ENCODE results near the gene MATN3. TPM values are rescaled to one million over a fixed set of nuclear protein-coding genes. Genes with fewer than 3 reads are reported as not detected.
A peak's percentile ranks its signal among the peaks of the same experiment; 100 is the strongest.
"Not testable (repeated sequence)": the region's sequence is repeated elsewhere in the genome, so short reads cannot be mapped to it uniquely, and the experiment has no call there.

Gene MATN3
- polyA plus RNA-seq, 3 donors: not detected

GRCh38 chr2:20049637-20050036, 37.2 kb upstream of the MATN3 start:
- Histone ChIP-seq H3K9ac (ENCODE audit: insufficient read depth, low read length, poor library complexity, severe bottlenecking) (peak overlapping the region; percentile 98), H3K9me3 (replicated peaks in 1 of 2; ENCODE audit: control insufficient read depth in 1 of 2, insufficient read depth in 1 of 2, low read length in 2 of 2) (no peaks in the 10 kb centered on the region), H3K36me3 (replicated peaks in 1 of 2; ENCODE audit: control insufficient read depth in 1 of 2, insufficient read depth in 2 of 2, low read length in 2 of 2) (peaks cover 6 to 8% of the 10 kb centered on the region in 2 donors), H3K79me2 (ENCODE audit: insufficient read depth, low read length) (peaks cover 60% of the 10 kb centered on the region), H3K4me3 (replicated peaks in 1 of 3; ENCODE audit: low read depth in 2 of 3, low read length in 3 of 3) (peak overlapping the region; percentile 83 to 95 (median 83)), H4K20me1 (ENCODE audit: insufficient read depth, low read length) (peaks cover 49% of the 10 kb centered on the region), H3K4me1 (ENCODE audit: control insufficient read depth in 1 of 2, insufficient read depth in 2 of 2, low read length in 2 of 2) (peaks cover 27 to 34% of the 10 kb centered on the region in 2 donors), H2AFZ (ENCODE audit: insufficient read depth, low read depth, low read length, poor library complexity, severe bottlenecking) (no peak overlapping the region), H3K4me2 (replicated peaks; ENCODE audit: extremely low read depth, low read length, poor library complexity, severe bottlenecking) (peak overlapping the region; percentile 81), H3K27ac (ENCODE audit: low read depth in 1 of 2, low read length in 2 of 2) (peak overlapping the region; percentile 94 to 98), H3K27me3 (ENCODE audit: control insufficient read depth in 2 of 2, insufficient read depth in 2 of 2, low read length in 2 of 2) (peaks cover 0 to 7% of the 10 kb centered on the region in 2 donors)
- peak; percentile 77 to 86 (median 86) for DNase-seq
- TF ChIP-seq CTCF (IDR thresholded peaks at IDR 0.05): no peak
- Mint-ChIP-seq H3K9me3 (peaks cover 0 to 1% (median 0%) of the 10 kb centered on the region in 7 donors), H3K4me3 (no peak overlapping the region), H3K27ac (no peak overlapping the region), H3K36me3 (peaks cover 8 to 16% of the 10 kb centered on the region in 2 donors), H3K4me1 (peaks cover 29% of the 10 kb centered on the region), H3K27me3 (ENCODE audit: low read depth in 3 of 3) (peaks cover 0 to 8% (median 5%) of the 10 kb centered on the region in 3 donors)
- WGBS (ENCODE audit: insufficient coverage): 7% methylated on average over 3 of the region's 4 CpGs
- intact Hi-C loops (cut with micrococcal nuclease): loop anchor here in 1 of 2 donors (5.0 to 10.0 kb wide), 2 partner anchors 147 to 705 kb away; partner anchors contain the start of gene TTC32

GRCh38 chr2:20048488-20049448, 36.3 kb upstream of the MATN3 start:
- Histone ChIP-seq H3K27me3 (ENCODE audit: control insufficient read depth in 2 of 2, insufficient read depth in 2 of 2, low read length in 2 of 2) (peaks cover 0 to under 1% of the 10 kb centered on the region in 2 donors), H4K20me1 (ENCODE audit: insufficient read depth, low read length) (peaks cover 58% of the 10 kb centered on the region), H3K27ac (ENCODE audit: low read depth in 1 of 2, low read length in 2 of 2) (peak overlapping the region in 1 of 2 donors; percentile 98), H3K79me2 (ENCODE audit: insufficient read depth, low read length) (peaks cover 69% of the 10 kb centered on the region), H3K4me1 (ENCODE audit: control insufficient read depth in 1 of 2, insufficient read depth in 2 of 2, low read length in 2 of 2) (peaks cover 30 to 34% of the 10 kb centered on the region in 2 donors), H2AFZ (ENCODE audit: insufficient read depth, low read depth, low read length, poor library complexity, severe bottlenecking) (no peak overlapping the region), H3K4me2 (replicated peaks; ENCODE audit: extremely low read depth, low read length, poor library complexity, severe bottlenecking) (peak overlapping the region; percentile 81), H3K4me3 (replicated peaks in 1 of 3; ENCODE audit: low read depth in 2 of 3, low read length in 3 of 3) (peak overlapping the region; percentile 83 to 95 (median 83)), H3K9ac (ENCODE audit: insufficient read depth, low read length, poor library complexity, severe bottlenecking) (peak overlapping the region; percentile 98), H3K36me3 (replicated peaks in 1 of 2; ENCODE audit: control insufficient read depth in 1 of 2, insufficient read depth in 2 of 2, low read length in 2 of 2) (peaks cover 10 to 12% of the 10 kb centered on the region in 2 donors), H3K9me3 (replicated peaks in 1 of 2; ENCODE audit: control insufficient read depth in 1 of 2, insufficient read depth in 1 of 2, low read length in 2 of 2) (no peaks in the 10 kb centered on the region)
- no CpG with 5 or more reads among the region's 6 CpGs for WGBS (ENCODE audit: insufficient coverage)
- intact Hi-C loops (cut with micrococcal nuclease): no loop called here
- DNase-seq: no peak
- H3K4me3 Mint-ChIP-seq: peak overlapping the region; percentile 39
- H3K27me3 Mint-ChIP-seq (ENCODE audit: low read depth in 3 of 3): peaks cover 0 to 4% (median 0%) of the 10 kb centered on the region in 3 donors
- peak overlapping the region in 1 of 7 donors; percentile 25 for H3K27ac Mint-ChIP-seq
- H3K9me3 Mint-ChIP-seq: no peaks in the 10 kb centered on the region
- H3K4me1 Mint-ChIP-seq: peaks cover 31% of the 10 kb centered on the region
- peaks cover 11 to 19% of the 10 kb centered on the region in 2 donors for H3K36me3 Mint-ChIP-seq
- no peak for TF ChIP-seq CTCF (IDR thresholded peaks at IDR 0.05)

- H2AFZ ChIP-seq (ENCODE audit: insufficient read depth, low read depth, low read length, poor library complexity, severe bottlenecking); H3K27me3 ChIP-seq (ENCODE audit: control insufficient read depth in 2 of 2, insufficient read depth in 2 of 2, low read length in 2 of 2); H3K9me3 Mint-ChIP-seq; H3K27me3 Mint-ChIP-seq (ENCODE audit: low read depth in 3 of 3); H3K27ac ChIP-seq (ENCODE audit: low read depth in 1 of 2, low read length in 2 of 2); H3K4me3 ChIP-seq (replicated peaks in 1 of 3; ENCODE audit: low read depth in 2 of 3, low read length in 3 of 3); H3K4me3 Mint-ChIP-seq; H3K4me2 ChIP-seq (replicated peaks; ENCODE audit: extremely low read depth, low read length, poor library complexity, severe bottlenecking); H3K9me3 ChIP-seq (replicated peaks in 1 of 2; ENCODE audit: control insufficient read depth in 1 of 2, insufficient read depth in 1 of 2, low read length in 2 of 2); H3K9ac ChIP-seq (ENCODE audit: insufficient read depth, low read length, poor library complexity, severe bottlenecking); intact Hi-C loops (cut with micrococcal nuclease); DNase-seq: not testable (repeated sequence)
- Histone ChIP-seq H3K4me1 (ENCODE audit: control insufficient read depth in 1 of 2, insufficient read depth in 2 of 2, low read length in 2 of 2) (peaks cover 19 to 28% of the 10 kb centered on the region in 2 donors), H4K20me1 (ENCODE audit: insufficient read depth, low read length) (peaks cover 87% of the 10 kb centered on the region), H3K36me3 (replicated peaks in 1 of 2; ENCODE audit: control insufficient read depth in 1 of 2, insufficient read depth in 2 of 2, low read length in 2 of 2) (peaks cover 11 to 30% of the 10 kb centered on the region in 2 donors), H3K79me2 (ENCODE audit: insufficient read depth, low read length) (peaks cover 91% of the 10 kb centered on the region)
- H3K4me1 Mint-ChIP-seq: peaks cover 37% of the 10 kb centered on the region
- no CpG with 5 or more reads among the region's 4 CpGs for WGBS (ENCODE audit: insufficient coverage)
- peaks cover 24 to 33% of the 10 kb centered on the region in 2 donors for H3K36me3 Mint-ChIP-seq
- peak overlapping the region in 1 of 7 donors; percentile 32 for H3K27ac Mint-ChIP-seq
Observed at GRCh38 chr2:20045712-20046292, 33.3 kb upstream of the MATN3 start.

All from CD14-positive monocyte (primary cell).